Occipital lobe (tissue), 2 donors: ENCODE measurements around the gene TCF25. TPM values are rescaled to one million over a fixed set of nuclear protein-coding genes. Genes with fewer than 3 reads are reported as not detected.

Experiments
- DNase-seq: peaks from one replicate; lab custom pipeline; 2025; lab: John Stamatoyannopoulos, UW
- total RNA-seq: library from RNA; depleted of rRNA; stranded (reverse); fragments of >200 nt; gene quantifications from one replicate; pipeline ENCODE4 v1.2.3, GENCODE V29; 2014

TCF25 gene
- total RNA-seq, 1 donor from 2014 or later = 136 TPM

GRCh38 chr16:89938175-89938885 lies 64.9 kb downstream of the TCF25 start:
- DNase-seq = no peak

GRCh38 chr16:89944773-89945172 lies 71.4 kb downstream of the TCF25 start:
- no peak for DNase-seq

DNA sequence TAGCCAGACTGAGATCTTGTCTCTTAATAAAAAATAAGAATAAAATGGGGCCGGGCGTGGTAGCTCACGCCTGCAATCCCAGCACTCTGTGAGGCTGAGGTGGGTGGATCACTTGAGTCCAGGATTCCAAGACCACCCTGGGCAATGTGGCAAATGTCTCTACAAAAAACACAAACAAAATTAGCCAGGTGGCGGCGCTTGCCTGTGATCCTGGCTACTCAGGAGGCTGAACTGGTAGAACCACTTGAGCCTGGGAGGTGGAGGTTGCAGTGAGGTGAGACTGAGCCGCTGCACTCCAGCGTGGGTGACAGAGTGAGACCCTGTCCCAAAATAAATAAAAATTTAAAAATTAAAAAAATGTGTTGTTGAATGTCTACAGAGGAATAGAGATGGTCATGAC lies 72.3 kb downstream of the TCF25 start:
- no peak for DNase-seq

DNA sequence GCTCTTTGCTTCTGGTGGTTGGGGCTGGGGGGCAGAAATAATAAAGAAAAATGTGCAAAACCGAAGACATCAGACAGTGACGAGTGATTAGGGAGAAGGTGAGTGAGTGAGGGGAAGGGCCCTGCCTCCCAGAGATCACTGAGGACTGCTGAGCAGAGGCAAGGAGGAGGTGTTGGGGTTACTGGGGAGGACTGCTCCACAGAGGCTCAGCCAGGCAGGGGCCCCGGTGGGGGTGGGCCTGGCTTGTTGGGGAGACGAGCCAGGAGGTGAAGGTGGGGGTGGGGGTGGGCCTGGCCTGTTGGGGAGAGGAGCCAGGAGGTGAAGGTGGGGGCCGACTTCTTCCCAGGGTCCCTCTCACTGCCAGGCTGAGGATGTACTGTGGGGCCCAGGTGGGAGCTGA lies 73.1 kb downstream of the TCF25 start:
- no peak for DNase-seq

- DNase-seq = no peak
Measured at GRCh38 chr16:89949121-89949742, 75.8 kb downstream of the TCF25 start.

DNA sequence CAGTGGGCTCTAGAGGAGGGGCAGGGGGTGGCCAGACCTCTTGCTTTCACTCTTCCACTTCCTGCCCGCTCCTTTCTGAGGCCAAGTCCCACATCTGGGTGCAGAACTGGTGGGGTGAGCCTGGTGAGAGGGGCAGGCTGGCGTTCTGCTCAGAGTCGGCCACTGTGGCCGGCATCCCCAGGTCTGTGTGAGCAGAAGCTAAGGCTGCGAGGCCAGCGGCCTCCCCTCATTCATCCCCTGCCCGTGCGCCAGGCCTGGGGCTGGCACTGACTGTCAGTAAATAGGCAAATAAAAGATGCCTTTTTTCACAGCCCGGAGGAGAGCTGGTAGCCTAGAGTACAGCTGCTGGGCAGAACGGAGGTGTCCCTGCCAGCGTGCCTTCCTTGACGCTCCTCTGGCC lies 76.4 kb downstream of the TCF25 start:
- DNase-seq = no peak

GRCh38 chr16:89951509-89951908 lies 78.1 kb downstream of the TCF25 start:
- DNase-seq = no peak

GRCh38 chr16:89952049-89952448 lies 78.7 kb downstream of the TCF25 start:
- no peak for DNase-seq

- no peak for DNase-seq
Measured at GRCh38 chr16:89952551-89952950, 79.2 kb downstream of the TCF25 start.

- DNase-seq = no peak
Measured at GRCh38 chr16:89953671-89954406, 80.4 kb downstream of the TCF25 start.

- DNase-seq = no peak
Measured at GRCh38 chr16:89954462-89954861, 81.1 kb downstream of the TCF25 start.

DNA sequence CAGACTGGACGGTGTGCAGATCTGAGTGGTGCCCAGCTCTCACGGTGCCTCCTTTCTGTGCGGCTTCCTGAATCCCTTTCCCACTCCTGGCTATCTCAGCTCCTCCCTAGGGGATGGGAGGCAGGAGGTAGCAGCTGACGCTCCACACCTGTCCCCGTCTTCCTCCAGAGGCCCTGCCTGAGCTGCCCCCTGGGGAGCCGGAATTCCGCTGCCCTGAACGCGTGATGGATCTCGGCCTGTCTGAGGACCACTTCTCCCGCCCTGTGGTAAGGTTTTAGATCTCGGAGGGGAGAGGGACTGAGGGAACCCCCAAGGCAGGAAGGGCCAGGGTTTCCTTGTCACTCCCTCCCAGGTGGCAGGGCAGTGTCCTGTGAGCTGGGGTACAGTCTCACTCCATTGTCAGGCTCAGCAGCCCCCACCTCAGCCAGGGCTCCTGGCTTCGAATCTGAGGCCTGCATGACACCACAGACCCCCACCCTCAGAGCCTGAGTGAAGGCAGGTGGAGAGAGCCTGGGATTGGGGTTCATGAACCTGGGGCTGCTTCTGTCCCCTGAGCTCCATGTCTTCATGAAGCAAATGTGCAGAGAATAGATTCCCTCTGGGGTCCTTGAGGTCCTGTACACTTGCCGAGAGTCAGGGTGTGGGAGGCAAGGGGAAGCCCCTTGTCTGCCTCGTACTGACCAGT lies 81.8 kb downstream of the TCF25 start:
- no peak for DNase-seq

DNA sequence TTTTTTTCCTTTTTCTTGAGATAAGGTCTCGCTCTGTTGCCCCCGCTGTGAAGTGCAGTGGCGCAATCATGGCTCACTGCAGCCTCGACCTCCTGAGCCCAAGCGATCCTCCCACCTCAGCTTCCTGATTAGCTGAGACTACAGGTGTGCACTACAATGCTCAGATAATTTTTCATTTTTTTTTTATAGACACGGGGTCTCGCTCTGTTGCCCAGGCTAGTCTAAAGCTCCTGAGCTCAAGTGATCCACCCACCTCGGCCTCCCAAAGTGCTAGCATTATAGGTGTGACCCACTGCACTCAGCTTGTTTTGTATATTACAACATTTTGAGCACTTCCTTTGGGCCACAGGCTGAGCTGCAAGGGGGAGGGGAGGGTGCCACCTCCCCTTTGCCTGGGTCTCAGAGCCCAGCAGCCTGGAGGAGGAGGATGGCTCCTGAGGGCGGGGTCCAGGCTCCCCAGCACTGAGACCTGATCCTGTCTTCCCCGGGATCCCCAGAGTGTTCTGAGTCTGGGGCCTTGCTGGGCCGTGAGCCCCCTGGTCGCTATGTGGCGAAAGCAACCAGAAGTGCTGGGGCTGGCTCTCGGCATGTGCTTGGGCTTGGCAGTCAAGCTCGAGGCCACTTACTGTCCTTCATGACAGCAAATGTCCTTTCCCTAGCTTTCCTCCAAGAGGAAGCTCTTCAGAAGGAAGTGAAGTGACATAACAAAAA lies 83.3 kb downstream of the TCF25 start:
- no peak for DNase-seq

- DNase-seq = no peak
Measured at GRCh38 chr16:89957216-89957785, 83.9 kb downstream of the TCF25 start.

- no peak for DNase-seq
Measured at GRCh38 chr16:89958068-89958467, 84.7 kb downstream of the TCF25 start.

GRCh38 chr16:89958596-89958995 lies 85.2 kb downstream of the TCF25 start:
- no peak for DNase-seq

DNA sequence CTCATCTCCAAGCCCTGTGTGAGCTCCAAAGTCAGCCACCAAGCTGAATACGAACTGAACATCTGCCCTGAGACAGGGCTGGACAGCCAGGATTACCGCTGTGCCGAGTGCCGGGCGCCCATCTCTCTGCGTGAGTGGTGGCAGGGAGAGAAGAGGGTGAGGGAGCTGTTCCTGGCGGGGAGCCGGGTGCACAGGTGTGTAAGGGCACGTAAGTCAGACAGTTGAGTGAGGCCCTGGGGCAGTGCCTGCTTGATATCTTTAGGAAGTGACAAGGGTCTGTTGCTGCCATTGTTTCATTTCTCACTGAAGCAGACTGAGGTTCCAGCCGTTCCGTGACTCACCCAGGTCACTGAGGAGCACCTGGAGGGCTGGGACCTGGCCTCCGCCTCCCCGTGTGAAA lies 87.6 kb downstream of the TCF25 start:
- no peak for DNase-seq
